Liver (tissue), 9 donors: ENCODE results near the gene ACACA. TPM values are rescaled to one million over a fixed set of nuclear protein-coding genes. Genes with fewer than 3 reads are reported as not detected.

Experiments
- DNase-seq: peaks from one replicate; pipeline ENCODE4 v3.0.0-alpha.2; 2017; ENCODE audit warnings: low spot score
- H3K27ac ChIP-seq, 2 donors: one replicate each; pipeline ENCODE4 v1.7.0; 2013; ENCODE audit warnings: inconsistent platforms in 2 of 2, low read length in 2 of 2, control low read depth in 1 of 2, low read depth in 1 of 2, mild to moderate bottlenecking in 1 of 2
- H3K27me3 ChIP-seq, 4 donors: one replicate each; pipeline versions ENCODE4 v1.6.1 to v1.7.0; 2013; ENCODE audit warnings: low read length in 3 of 4, inconsistent platforms in 1 of 4, mild to moderate bottlenecking in 1 of 4, moderate library complexity in 1 of 4; ENCODE audit not compliant: control insufficient read depth in 4 of 4, insufficient read depth in 4 of 4
- H3K36me3 ChIP-seq, 4 donors: one replicate each; pipeline versions ENCODE4 v1.6.1 to v1.7.0; 2013; ENCODE audit warnings: low read length in 3 of 4, mild to moderate bottlenecking in 3 of 4, low read depth in 1 of 4, moderate library complexity in 1 of 4; ENCODE audit not compliant: control insufficient read depth in 4 of 4, insufficient read depth in 3 of 4
- H3K4me1 ChIP-seq, 4 donors: one replicate each; pipeline versions ENCODE4 v1.6.1 to v1.7.0; 2013; ENCODE audit warnings: low read length in 3 of 4, mild to moderate bottlenecking in 3 of 4, moderate library complexity in 1 of 4; ENCODE audit not compliant: control insufficient read depth in 4 of 4, insufficient read depth in 4 of 4
- H3K4me3 ChIP-seq, 3 donors: one replicate each; pipeline versions ENCODE4 v1.6.1 to v1.7.0; 2013; ENCODE audit warnings: low read length in 3 of 3, control low read depth in 1 of 3, low read depth in 1 of 3, mild to moderate bottlenecking in 1 of 3
- H3K9ac ChIP-seq, 2 donors: one replicate each; pipeline ENCODE4 v1.7.0; 2013; ENCODE audit warnings: low read length in 2 of 2, mild to moderate bottlenecking in 2 of 2, moderate library complexity in 2 of 2, control low read depth in 1 of 2, low read depth in 1 of 2
- H3K9me3 ChIP-seq, 4 donors: one replicate each; pipeline versions ENCODE4 v1.6.1 to v1.7.0; 2013; ENCODE audit warnings: low read length in 3 of 4; ENCODE audit not compliant: control insufficient read depth in 4 of 4
- ATF3 ChIP-seq: IDR thresholded peaks from 2 replicates; pipeline ENCODE4 v1.6.1; 2016; ENCODE audit warnings: antibody characterized with exemption
- CTCF ChIP-seq: fragments of 150-350 bp; IDR thresholded peaks from 2 replicates; pipeline ENCODE4 v1.5.1; 2017; ENCODE audit warnings: improper control_type of control experiment, low read depth, low read length; ENCODE audit not compliant: missing input control
- EGR1 ChIP-seq, 2 donors: IDR thresholded peaks; 2 replicates each; pipeline ENCODE4 v1.6.1; 2016 to 2018; ENCODE audit warnings: antibody characterized with exemption in 2 of 2, low read depth in 2 of 2
- FOXA1 ChIP-seq: IDR thresholded peaks from 2 replicates; pipeline ENCODE4 v1.6.1; 2016; ENCODE audit warnings: antibody characterized with exemption
- FOXA2 ChIP-seq: IDR thresholded peaks from 2 replicates; pipeline ENCODE4 v1.6.1; 2016; ENCODE audit warnings: antibody characterized with exemption
- GABPA ChIP-seq, 2 donors: IDR thresholded peaks in 1 of 2; conservative IDR thresholded peaks in 1 of 2; 2 replicates each; pipeline ENCODE4 v1.6.1; 2016; ENCODE audit warnings: antibody characterized with exemption in 2 of 2, mild to moderate bottlenecking in 1 of 2, moderate library complexity in 1 of 2
- HNF4A ChIP-seq, 2 donors: conservative IDR thresholded peaks; 2 replicates each; pipeline ENCODE4 v1.6.1; 2016; ENCODE audit warnings: antibody characterized with exemption in 2 of 2, mild to moderate bottlenecking in 2 of 2
- HNF4G ChIP-seq: IDR thresholded peaks from 2 replicates; pipeline ENCODE4 v1.6.1; 2016; ENCODE audit warnings: antibody characterized with exemption
- JUND ChIP-seq, 2 donors: IDR thresholded peaks; 2 replicates each; pipeline ENCODE4 v1.6.1; 2016; ENCODE audit warnings: antibody characterized with exemption in 2 of 2
- MAX ChIP-seq: IDR thresholded peaks from 2 replicates; pipeline ENCODE4 v1.6.1; 2016; ENCODE audit warnings: antibody characterized with exemption
- NR2F2 ChIP-seq: IDR thresholded peaks from 2 replicates; pipeline ENCODE4 v1.6.1; 2016; ENCODE audit warnings: antibody characterized with exemption
- RAD21 ChIP-seq, 2 donors: IDR thresholded peaks; 2 replicates each; pipeline ENCODE4 v1.6.1; 2016; ENCODE audit warnings: antibody characterized with exemption in 2 of 2, mild to moderate bottlenecking in 2 of 2
- REST ChIP-seq: IDR thresholded peaks from 2 replicates; pipeline ENCODE4 v1.6.1; 2016; ENCODE audit warnings: antibody characterized with exemption, mild to moderate bottlenecking
- RXRA ChIP-seq, 2 donors: IDR thresholded peaks; 2 replicates each; pipeline ENCODE4 v1.6.1; 2017 to 2018; ENCODE audit warnings: antibody characterized with exemption in 2 of 2, mild to moderate bottlenecking in 1 of 2
- SP1 ChIP-seq: IDR thresholded peaks from 2 replicates; pipeline ENCODE4 v1.6.1; 2018; ENCODE audit warnings: antibody characterized with exemption, mild to moderate bottlenecking
- TAF1 ChIP-seq: conservative IDR thresholded peaks from 2 replicates; pipeline ENCODE4 v1.6.1; 2016; ENCODE audit warnings: antibody characterized with exemption, mild to moderate bottlenecking
- YY1 ChIP-seq: IDR thresholded peaks from 2 replicates; pipeline ENCODE4 v1.6.1; 2016; ENCODE audit warnings: antibody characterized with exemption, mild to moderate bottlenecking
- ZBTB33 ChIP-seq: IDR thresholded peaks from 2 replicates; pipeline ENCODE4 v1.6.1; 2016; ENCODE audit warnings: antibody characterized with exemption
- WGBS: extraction: QIAGEN DNeasy Blood & Tissue Kit; methylation state at CpG from one replicate; pipeline ENCODE4 v1.1.7; 2013; 5-methylcytosine and 5-hydroxymethylcytosine counted together
- polyA plus RNA-seq, 2 donors: library from polyadenylated mRNA; stranded (reverse) in 1 of 2; unstranded in 1 of 2; fragments of 200-250 nt in 1 of 2; fragments of >200 nt in 1 of 2; fragmentation: Nextera tagmentation in 1 of 2; extraction: Ambion mirVana in 1 of 2; gene quantifications; one replicate each; pipeline versions ENCODE4 v1.2.1 to v1.2.3, GENCODE V29; 2013 to 2015
- total RNA-seq, 2 donors: library from RNA; depleted of rRNA; stranded (reverse); fragments of >200 nt; gene quantifications; one replicate each; pipeline ENCODE4 v1.2.3, GENCODE V29; 2014
- donor health status: healthy.
- donor health status: healthy.
- donor health status: healthy.
- donor health status: healthy.
- donor health status: healthy.

The ACACA gene
- total and polyA plus RNA-seq, 4 donors = 14.8 to 49.5 (median 31.2) TPM

- H3K4me1 ChIP-seq = peaks cover 0 to 14% (median 3%) of the 10 kb centered on the region in 4 donors
- H3K27ac ChIP-seq = peak overlapping the region; percentile 47 to 63
- WGBS = 35% methylated on average over 13 of the region's 13 CpGs
- peak; percentile 76 for TF ChIP-seq MAX
- peak; percentile 56 to 89 for TF ChIP-seq RXRA (IDR thresholded peaks at IDR 0.05)
- no peak for TF ChIP-seq CTCF
- peak; percentile 85 for TF ChIP-seq FOXA1
- TF ChIP-seq YY1 = peak; percentile 66
- no peak for TF ChIP-seq HNF4G
- peak; percentile 86 for TF ChIP-seq JUND (IDR thresholded peaks at IDR 0.05)
- peak; percentile 27 to 30 for TF ChIP-seq RAD21 (IDR thresholded peaks at IDR 0.05)
- TF ChIP-seq NR2F2 = no peak
- peak; percentile 59 for TF ChIP-seq ZBTB33
- TF ChIP-seq TAF1 = no peak
- TF ChIP-seq HNF4A (conservative IDR thresholded peaks at IDR 0.05) = peak; percentile 79
- peak in 1 of 2 donors; percentile 48 for TF ChIP-seq EGR1 (IDR thresholded peaks at IDR 0.05; ENCODE audit: low read depth in 2 of 2)
- TF ChIP-seq REST = peak; percentile 34
- peak; percentile 90 for TF ChIP-seq FOXA2
- peak in 1 of 2 donors; percentile 16 for TF ChIP-seq GABPA (IDR thresholded peaks at IDR 0.05 in 1 of 2, conservative IDR thresholded peaks at IDR 0.05 in 1 of 2)
- peak; percentile 63 for TF ChIP-seq SP1
- peak; percentile 89 for TF ChIP-seq ATF3
- H3K9me3 ChIP-seq = no peaks in the 10 kb centered on the region
- no peaks in the 10 kb centered on the region for H3K36me3 ChIP-seq
- H3K4me3 ChIP-seq = no peak overlapping the region
- no peak for DNase-seq
- no peaks in the 10 kb centered on the region for H3K27me3 ChIP-seq
- no peak overlapping the region for H3K9ac ChIP-seq
Observed at GRCh38 chr17:37067555-37068111, 339.0 kb downstream of the ACACA start.
